ENCODE results near the gene SRGAP1. TPM values are rescaled to one million over a fixed set of nuclear protein-coding genes. Genes with fewer than 3 reads are reported as not detected.

SRGAP1 gene
- total and polyA plus RNA-seq, 2 of the 8 experiments (the other 6 are each of a cell fraction or from before 2014, with no cell fraction given), result 3.2 to 7.3 TPM

DNA sequence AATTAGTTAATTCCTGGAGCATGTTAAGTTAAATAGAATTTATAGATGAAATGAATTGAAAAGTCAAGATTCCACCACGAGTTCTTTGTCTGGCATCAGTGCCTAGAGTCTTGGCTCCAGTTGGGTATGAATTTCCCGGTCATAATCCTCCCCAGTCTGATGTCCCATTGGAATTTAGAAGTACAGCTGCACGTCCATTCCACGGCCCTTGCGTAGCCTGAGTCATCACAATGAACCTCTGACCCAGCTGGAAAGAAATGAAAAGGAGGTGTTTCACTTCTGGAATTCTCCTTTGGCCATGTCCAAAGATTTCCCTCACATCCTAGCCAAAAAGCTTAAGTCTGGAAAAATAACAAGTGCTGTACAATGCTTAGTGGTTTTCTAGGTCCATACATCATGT, 254.9 kb downstream of the SRGAP1 start (continued):
- TF ChIP-seq TAF1 (IDR thresholded peaks at IDR 0.05; ENCODE audit: low read depth, low read length) (no peak), POLR2AphosphoS5 (IDR thresholded peaks at IDR 0.05; ENCODE audit: low read depth, low read length) (no peak), CHD2 (IDR thresholded peaks at IDR 0.05; ENCODE audit: low read length) (no peak), FOSL1 (IDR thresholded peaks at IDR 0.05; ENCODE audit: insufficient read depth, low read depth, low read length) (no peak), RBBP5 (IDR thresholded peaks at IDR 0.05; ENCODE audit: borderline replicate concordance, low read depth, low read length) (no peak)
- TF ChIP-seq, protein P1, sequence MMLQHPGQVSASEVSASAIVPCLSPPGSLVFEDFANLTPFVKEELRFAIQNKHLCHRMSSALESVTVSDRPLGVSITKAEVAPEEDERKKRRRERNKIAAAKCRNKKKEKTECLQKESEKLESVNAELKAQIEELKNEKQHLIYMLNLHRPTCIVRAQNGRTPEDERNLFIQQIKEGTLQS (IDR thresholded peaks at IDR 0.05; ENCODE audit: insufficient read depth, low read depth, low read length), result no peak
